Midbrain (tissue), 1 donor: ENCODE measurements around the gene GXYLT2.
"Not testable (repeated sequence)": the region's sequence is repeated elsewhere in the genome, so short reads cannot be mapped to it uniquely, and the experiment has no call there.

Experiments used
- DNase-seq: peaks from one replicate; lab custom pipeline; 2025; lab: John Stamatoyannopoulos, UW

Gene GXYLT2

GRCh38 chr3:72892870-72893269 lies 5.0 kb downstream of the GXYLT2 start:
- no peak for DNase-seq

DNA sequence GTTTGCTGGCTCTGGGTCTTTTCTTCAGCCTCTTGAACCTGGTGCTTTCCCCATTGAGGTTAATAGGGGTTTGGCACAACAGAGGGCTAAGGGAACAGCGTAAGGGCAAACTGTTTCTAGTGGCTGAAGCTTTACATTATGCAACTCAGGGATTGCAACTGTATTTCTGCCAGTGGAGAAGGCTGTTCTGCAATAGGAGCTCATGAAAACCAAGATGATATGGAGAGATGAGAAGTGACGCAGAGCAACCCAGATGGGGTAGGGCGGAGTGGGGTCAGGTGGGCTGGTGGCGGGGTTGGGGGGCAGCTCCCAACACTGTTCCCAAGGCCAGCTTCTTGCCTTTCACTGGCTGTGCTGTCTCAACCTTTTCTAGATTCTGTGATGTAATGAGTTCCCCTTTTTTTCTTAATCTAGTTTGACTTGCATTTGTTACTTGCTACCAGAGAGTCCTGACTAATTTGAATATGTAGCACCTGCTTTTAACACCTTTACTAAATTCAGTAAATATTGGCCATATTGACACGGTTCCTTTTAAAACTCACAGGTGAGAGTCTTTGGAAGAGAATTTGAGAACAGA lies 7.2 kb downstream of the GXYLT2 start:
- DNase-seq: no peak

- DNase-seq: no peak
Observed at GRCh38 chr3:72896996-72897757, 9.3 kb downstream of the GXYLT2 start.

- no peak for DNase-seq
Observed at GRCh38 chr3:72897758-72898007, 9.8 kb downstream of the GXYLT2 start.

DNA sequence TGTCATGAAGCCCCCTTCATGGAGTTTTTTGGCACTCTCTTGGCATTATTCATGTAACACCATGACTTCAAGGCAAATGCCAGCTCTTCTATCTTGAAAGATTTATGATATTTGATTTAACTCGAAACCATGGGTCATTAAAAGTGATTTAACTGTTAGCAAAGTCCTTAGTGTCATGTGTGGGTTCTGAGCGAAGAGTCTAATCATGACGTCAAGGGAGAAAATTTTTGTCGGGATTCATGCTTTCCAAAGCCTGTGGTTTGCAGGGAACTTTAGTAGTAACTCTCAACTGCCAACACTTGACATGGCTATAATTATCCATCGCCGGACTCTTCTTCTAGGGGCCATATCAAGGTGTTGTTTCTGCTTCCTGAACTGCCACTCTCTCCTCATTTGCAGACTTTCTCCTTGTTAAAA lies 11.5 kb downstream of the GXYLT2 start:
- DNase-seq: no peak

DNA sequence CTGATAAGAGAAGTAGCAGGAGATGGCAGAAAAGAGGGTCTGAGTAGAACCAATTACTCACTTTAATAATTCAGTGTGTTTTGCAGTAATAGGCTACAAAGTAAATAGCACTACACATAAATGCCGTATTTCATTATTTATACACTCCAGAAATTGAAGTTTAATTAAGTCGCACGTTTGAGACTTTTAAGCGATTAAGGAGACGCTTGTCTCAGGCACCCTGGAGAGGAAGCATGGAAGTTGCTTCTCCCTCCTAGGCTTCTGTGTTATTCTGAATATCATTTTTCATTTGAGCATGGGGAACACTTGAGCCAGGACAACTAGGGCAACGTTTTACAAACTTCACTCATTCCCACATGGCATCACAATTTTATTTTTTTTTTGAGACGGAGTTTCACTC lies 12.2 kb downstream of the GXYLT2 start:
- DNase-seq: no peak

- DNase-seq: no peak
Observed at GRCh38 chr3:72901840-72902239, 14.0 kb downstream of the GXYLT2 start.

DNA sequence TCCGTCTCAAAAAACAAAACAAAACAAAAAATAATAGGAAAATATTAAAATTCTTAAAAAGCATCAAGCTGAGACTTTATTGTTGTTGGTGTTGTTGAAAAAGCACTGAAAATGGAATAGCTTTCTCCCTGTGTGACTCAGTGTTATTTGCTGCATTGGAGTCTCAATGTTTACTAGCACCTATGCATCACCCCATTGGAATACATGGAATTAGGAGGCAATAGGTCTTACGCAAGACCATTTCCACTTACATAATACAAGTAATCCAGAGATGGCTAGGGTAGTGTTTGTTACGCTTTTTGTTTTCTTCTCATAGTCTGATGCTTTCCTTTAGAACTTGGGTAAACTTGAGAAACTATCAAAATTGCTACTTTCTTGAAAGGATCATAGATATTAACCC lies 15.2 kb downstream of the GXYLT2 start:
- DNase-seq: no peak

GRCh38 chr3:72904163-72904562 lies 16.3 kb downstream of the GXYLT2 start:
- no peak for DNase-seq

- DNase-seq: no peak
Observed at GRCh38 chr3:72906154-72906553, 18.3 kb downstream of the GXYLT2 start.

DNA sequence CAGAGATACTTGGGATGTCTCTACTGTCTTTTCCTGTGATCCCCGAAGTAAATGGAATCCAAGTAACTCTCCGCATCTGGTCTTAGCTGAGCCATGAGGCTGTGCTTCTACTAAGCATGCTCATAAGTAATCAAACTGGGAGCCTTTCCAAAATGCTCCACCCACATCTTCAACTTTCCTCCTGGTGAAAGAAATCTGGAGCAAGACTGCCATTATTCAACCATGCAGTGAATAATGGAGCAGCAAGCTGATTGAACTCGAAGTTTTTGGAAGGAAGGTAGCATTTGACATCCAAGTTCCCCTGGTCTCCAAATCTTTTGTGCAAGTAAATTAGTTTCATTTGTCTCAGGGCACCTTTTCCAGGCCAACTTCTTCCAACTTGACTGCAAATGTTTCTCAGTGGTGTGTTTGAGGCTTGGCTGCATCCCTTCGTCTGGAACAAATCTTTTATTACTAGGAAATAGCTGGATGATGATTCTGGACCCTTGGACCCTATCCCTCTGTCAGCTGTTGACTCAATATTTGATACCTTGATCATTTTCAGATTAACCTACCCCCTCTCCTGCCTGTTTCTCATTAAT lies 19.4 kb downstream of the GXYLT2 start:
- peak; percentile 29 for DNase-seq

DNA sequence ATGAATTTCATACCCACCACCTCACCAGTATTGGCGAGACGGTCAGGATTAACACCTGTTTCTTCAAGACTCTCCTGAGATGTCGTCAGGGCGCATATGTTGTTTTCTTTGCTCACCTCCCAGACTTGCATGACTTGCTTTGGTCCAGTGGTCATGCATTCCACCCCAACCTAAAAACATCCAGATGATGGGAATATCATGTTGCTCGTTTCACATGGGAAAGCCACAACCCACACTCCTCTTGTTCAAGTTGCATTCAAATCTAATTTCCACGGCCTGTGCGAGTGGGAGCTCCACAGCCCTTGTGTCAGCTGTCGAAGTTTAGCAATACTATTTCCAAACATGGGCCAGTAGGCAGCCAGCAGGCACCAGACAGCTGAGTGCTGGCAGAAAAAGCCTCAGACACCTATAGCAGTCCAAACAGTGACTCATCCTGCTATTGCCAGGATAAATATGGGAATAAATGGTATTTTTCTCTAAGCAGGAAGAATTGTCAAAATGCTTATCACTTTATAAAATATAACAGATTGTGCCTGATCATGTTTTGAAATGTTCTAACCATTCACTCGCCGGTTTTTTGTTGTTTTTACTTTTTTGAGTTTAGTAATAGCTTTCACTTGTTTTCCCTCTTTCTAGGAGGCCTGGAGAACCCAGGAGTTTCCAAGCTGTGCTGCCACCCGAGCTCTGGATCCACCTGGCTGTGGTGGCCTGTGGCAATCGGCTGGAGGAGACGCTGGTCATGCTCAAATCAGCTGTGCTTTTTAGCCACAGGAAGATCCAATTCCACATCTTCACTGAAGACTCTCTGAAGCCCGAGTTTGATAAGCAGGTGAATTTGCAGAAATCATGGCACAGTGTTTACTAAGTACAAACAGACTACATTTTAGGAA lies 20.1 kb downstream of the GXYLT2 start:
- no peak for DNase-seq

DNA sequence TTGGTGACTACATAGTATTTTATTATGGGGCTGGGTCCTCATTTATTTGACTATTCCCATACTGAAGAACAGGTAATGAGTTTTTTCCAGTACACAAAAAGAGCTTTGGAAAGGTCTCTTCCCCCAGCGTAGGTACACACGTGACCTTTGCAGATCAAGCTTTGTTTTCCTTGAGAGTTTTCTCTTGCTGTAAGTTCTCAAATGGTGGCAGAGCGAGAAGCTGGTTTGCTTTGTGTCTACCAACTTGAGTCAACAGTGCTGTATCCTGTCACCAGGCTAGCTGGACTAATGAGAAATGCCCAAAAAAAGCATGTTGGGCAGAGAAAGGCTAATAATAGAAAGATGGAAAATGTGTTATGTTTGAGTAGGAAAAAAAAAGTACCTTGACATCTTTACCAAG lies 21.7 kb downstream of the GXYLT2 start:
- no peak for DNase-seq

- DNase-seq: no peak
Observed at GRCh38 chr3:72912532-72912931, 24.7 kb downstream of the GXYLT2 start.

DNA sequence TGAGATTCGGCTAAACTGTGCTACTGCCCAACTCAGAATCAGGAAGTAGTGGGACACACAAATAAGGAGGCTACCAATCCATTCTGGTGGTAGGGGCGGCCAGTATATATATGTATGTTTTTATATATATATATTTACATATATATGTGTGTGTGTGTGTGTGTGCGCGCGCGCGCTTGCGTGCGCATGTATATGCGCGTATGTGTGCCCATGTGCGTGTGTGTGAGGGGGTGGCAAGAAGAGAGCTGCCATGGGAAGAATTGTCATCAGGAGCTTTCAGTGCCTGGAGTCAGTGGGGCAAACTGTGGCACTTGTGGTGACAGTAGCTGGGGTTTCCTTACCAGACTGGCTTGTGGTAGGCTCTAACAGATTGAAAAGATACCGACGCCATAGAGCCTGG lies 26.5 kb downstream of the GXYLT2 start:
- no peak for DNase-seq

DNA sequence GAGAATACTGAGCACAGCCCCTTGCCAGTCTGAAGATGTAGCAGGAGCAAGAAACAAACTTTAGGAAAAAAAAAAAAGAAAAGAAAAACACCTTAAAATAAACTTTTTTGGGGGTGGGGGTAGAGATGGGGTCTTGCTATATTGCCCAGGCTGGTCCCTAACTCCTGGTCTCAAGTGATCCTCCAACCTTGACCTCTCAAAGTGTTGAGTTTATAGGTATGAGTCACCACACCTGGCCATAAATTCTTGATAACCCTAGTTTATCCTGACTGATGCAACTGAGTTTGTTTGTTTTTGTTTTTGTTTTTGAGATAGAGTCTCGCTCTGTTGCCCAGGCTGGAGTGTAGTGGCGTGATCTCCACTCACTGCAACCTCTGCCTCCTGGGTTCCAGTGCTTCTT lies 28.4 kb downstream of the GXYLT2 start:
- DNase-seq: no peak

- no peak for DNase-seq
Observed at GRCh38 chr3:72919520-72919919, 31.7 kb downstream of the GXYLT2 start.

- no peak for DNase-seq
Observed at GRCh38 chr3:72924055-72924454, 36.2 kb downstream of the GXYLT2 start.

- not testable (repeated sequence) for DNase-seq
Observed at GRCh38 chr3:72928781-72929735, 41.2 kb downstream of the GXYLT2 start.

DNA sequence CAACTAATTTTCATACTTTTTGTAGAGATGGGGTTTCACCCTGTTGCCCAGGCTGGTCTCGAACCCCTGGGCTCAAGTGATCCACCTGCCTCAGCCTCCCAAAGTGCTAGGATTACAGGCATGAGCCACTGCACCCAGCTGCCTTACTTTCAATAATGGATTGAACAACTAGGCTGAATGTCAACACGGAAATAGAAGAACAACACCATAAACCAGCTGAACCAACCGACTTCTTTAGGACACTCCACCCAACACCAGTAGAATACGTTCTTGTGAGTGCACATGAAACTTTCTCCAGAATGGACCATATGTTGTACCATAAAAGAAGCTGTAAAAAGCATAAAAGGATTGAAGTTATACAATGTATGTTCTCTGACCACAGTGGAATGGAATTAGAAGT lies 42.9 kb downstream of the GXYLT2 start:
- no peak for DNase-seq

DNA sequence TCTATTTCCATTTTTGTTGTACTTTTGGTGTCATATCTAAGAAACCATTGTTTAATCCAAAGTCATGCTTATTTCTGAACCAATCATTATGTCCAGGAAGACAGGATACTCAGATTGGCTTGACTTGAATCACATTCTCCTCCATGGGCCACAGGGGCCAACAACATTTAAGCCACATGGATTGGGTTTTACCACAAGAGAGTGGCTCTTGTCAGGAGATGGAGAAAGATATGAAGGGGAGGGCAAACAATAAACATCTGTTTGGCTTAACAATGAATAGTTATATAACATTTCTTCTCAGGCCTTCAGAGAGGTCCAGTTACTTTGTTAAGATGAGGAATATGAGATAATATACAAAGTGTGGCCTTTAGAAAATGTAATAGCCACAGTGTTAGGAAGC lies 44.6 kb downstream of the GXYLT2 start:
- DNase-seq: no peak
